Upper lobe of right lung (tissue), 1 donor: Measurements from ENCODE around the gene NOTCH2. TPM values are rescaled to one million over a fixed set of nuclear protein-coding genes. Genes with fewer than 3 reads are reported as not detected.

Source experiments
- ATAC-seq: fragments of 200-7000 bp; cut with Tn5 transposase; one replicate; pipeline ENCODE4 v1.9.1; 2020; ENCODE audit warnings: mild to moderate bottlenecking, moderate library complexity
- DNase-seq: peaks from one replicate; pipeline ENCODE4 v3.0.0-alpha.2; 2020
- H3K27ac ChIP-seq: fragments of 200-600 bp; one replicate; pipeline ENCODE4 v1.8.0; 2022
- H3K27me3 ChIP-seq: fragments of 200-600 bp; one replicate; pipeline ENCODE4 v1.8.0; 2022; ENCODE audit warnings: mild to moderate bottlenecking
- H3K36me3 ChIP-seq: fragments of 200-600 bp; one replicate; pipeline ENCODE4 v1.8.0; 2022
- H3K4me1 ChIP-seq: fragments of 200-600 bp; one replicate; pipeline ENCODE4 v1.8.0; 2022
- H3K4me3 ChIP-seq: fragments of 200-600 bp; one replicate; pipeline ENCODE4 v1.8.0; 2022; ENCODE audit warnings: mild to moderate bottlenecking
- H3K9me3 ChIP-seq: fragments of 200-600 bp; one replicate; pipeline ENCODE4 v1.8.0; 2022
- intact Hi-C: fragments of 100-400 bp; cut with DNase I; formaldehyde crosslinking; loops from one replicate; pipeline ENCODE4 v1.11.0; 2022
- total RNA-seq: library from RNA; stranded (reverse); fragmentation: NEBNext Ultra II Directional; extraction: Animal tissue kit (Norgen Biotek cat#: 25700); gene quantifications from one replicate; pipeline ENCODE4 v1.2.1, GENCODE V29; 2021
- TF ChIP-seq, protein P1 (sequence below): fragments of 200-600 bp; IDR thresholded peaks from one replicate; pipeline ENCODE4 v1.8.0; 2022; ENCODE audit warnings: antibody characterized with exemption
- donor health status: DM: no; HTN: yes; CAD: no; lungs with severe emphysema.

Gene NOTCH2
- total RNA-seq, 1 donor from 2014 or later: 97.3 TPM

GRCh38 chr1:119870917-119871596 lies 198.4 kb downstream of the NOTCH2 start:
- TF ChIP-seq, protein P1, sequence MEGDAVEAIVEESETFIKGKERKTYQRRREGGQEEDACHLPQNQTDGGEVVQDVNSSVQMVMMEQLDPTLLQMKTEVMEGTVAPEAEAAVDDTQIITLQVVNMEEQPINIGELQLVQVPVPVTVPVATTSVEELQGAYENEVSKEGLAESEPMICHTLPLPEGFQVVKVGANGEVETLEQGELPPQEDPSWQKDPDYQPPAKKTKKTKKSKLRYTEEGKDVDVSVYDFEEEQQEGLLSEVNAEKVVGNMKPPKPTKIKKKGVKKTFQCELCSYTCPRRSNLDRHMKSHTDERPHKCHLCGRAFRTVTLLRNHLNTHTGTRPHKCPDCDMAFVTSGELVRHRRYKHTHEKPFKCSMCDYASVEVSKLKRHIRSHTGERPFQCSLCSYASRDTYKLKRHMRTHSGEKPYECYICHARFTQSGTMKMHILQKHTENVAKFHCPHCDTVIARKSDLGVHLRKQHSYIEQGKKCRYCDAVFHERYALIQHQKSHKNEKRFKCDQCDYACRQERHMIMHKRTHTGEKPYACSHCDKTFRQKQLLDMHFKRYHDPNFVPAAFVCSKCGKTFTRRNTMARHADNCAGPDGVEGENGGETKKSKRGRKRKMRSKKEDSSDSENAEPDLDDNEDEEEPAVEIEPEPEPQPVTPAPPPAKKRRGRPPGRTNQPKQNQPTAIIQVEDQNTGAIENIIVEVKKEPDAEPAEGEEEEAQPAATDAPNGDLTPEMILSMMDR: peak; percentile 89
- Histone ChIP-seq H3K9me3 (no peaks in the 10 kb centered on the region), H3K4me1 (peaks cover 7% of the 10 kb centered on the region), H3K4me3 (peak overlapping the region; percentile 25), H3K27ac (no peak overlapping the region), H3K27me3 (no peaks in the 10 kb centered on the region), H3K36me3 (no peaks in the 10 kb centered on the region)
- intact Hi-C loops: no loop called here
- peak; percentile 85 for DNase-seq
- peak; percentile 96 for ATAC-seq

DNA sequence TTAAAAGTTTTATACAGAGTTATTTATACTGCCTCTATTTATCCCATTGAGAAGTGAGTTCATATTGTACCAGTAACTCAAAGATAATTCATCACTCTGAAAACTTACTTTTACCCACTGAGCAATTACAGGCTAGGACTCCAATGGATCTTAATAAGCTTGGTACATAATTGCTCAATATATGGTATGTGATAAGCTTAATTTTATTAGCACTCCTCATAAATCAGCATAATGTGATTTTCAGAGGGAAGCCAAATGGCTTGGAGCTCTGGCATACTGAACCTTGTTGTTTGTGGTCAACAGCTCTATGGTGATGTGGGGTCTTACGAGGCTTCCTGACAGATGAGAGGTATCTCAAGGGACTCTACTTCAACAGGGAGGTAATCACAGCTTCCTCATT lies 199.5 kb downstream of the NOTCH2 start:
- intact Hi-C loops: no loop called here
- Histone ChIP-seq H3K9me3 (no peaks in the 10 kb centered on the region), H3K4me1 (peaks cover 7% of the 10 kb centered on the region), H3K27me3 (no peaks in the 10 kb centered on the region), H3K4me3 (no peak overlapping the region), H3K36me3 (no peaks in the 10 kb centered on the region), H3K27ac (no peak overlapping the region)
- no peak for DNase-seq
- TF ChIP-seq, protein P1: no peak
- no peak for ATAC-seq

GRCh38 chr1:119868176-119868575 lies 201.3 kb downstream of the NOTCH2 start:
- H3K9me3 ChIP-seq: no peaks in the 10 kb centered on the region
- peaks cover under 1% of the 10 kb centered on the region for H3K4me1 ChIP-seq
- DNase-seq: no peak
- H3K36me3 ChIP-seq: no peaks in the 10 kb centered on the region
- no peaks in the 10 kb centered on the region for H3K27me3 ChIP-seq
- H3K4me3 ChIP-seq: no peak overlapping the region
- TF ChIP-seq, protein P1: no peak
- no peak for ATAC-seq
- intact Hi-C loops: no loop called here
- H3K27ac ChIP-seq: no peak overlapping the region

DNA sequence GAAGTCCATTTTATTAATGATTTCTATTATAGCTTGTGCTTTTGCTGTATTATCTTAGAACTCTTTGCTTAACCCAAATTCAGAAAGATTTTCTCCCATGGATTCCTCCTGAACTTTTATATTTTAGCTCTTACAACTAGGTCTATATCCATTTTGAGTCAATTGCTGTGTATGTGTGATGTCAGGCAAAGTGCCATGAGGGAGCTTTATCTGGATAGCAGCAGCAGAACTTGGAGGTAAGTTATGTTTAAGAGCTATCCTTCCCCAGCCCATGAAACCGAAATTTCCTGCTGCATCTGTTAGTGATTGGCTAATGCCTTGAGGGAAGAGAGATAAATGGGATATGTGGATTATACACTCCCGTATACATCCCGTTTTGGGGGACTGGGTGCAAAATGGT lies 203.0 kb downstream of the NOTCH2 start:
- TF ChIP-seq, protein P1: no peak
- no peak overlapping the region for H3K4me3 ChIP-seq
- intact Hi-C loops: no loop called here
- no peak for ATAC-seq
- no peaks in the 10 kb centered on the region for H3K4me1 ChIP-seq
- H3K27ac ChIP-seq: no peak overlapping the region
- H3K36me3 ChIP-seq: no peaks in the 10 kb centered on the region
- H3K27me3 ChIP-seq: no peaks in the 10 kb centered on the region
- no peaks in the 10 kb centered on the region for H3K9me3 ChIP-seq
- no peak for DNase-seq

DNA sequence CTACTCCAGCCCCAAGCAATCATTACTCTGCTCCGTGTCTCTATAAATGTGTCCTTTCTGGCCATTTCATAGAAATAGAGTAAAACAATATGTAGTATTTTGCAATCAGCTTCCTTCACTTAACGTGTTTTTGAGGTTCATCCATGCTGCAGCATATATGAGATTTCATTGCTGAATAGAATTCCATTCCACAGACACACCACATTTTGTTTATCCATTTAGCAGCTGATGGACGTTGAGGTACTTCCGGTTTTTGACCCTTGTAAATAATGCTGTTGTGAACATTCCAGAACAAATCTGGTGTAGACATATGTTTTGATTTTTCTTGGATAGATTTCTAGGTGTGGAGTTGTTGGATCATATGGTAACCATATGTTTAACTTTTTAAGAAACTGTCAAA lies 203.8 kb downstream of the NOTCH2 start:
- Histone ChIP-seq H3K4me3 (no peak overlapping the region), H3K9me3 (no peaks in the 10 kb centered on the region), H3K4me1 (no peaks in the 10 kb centered on the region), H3K27ac (no peak overlapping the region), H3K36me3 (no peaks in the 10 kb centered on the region), H3K27me3 (no peaks in the 10 kb centered on the region)
- ATAC-seq (no peak), DNase-seq (no peak)
- intact Hi-C loops: no loop called here
- TF ChIP-seq, protein P1: no peak

DNA sequence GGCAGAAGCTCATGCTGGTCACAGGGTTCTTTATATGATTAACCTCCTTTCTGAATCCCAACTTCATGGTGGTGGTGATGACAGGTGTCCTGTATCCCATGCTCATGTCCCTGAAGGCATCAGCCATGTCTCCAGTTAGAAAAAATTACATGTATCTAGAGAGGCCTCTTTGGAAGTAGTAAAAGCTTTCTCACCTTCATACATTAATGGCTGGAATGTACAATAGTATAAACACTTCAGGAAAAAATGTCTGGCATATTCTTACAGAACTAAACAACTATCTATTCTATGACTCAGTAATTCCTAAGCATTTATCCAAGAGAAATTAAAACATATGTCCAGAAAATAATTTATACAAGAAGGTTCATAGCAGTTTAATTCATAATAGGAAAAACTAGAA lies 207.2 kb downstream of the NOTCH2 start:
- Histone ChIP-seq H3K9me3 (no peaks in the 10 kb centered on the region), H3K36me3 (no peaks in the 10 kb centered on the region), H3K27me3 (no peaks in the 10 kb centered on the region), H3K27ac (no peak overlapping the region), H3K4me1 (no peaks in the 10 kb centered on the region), H3K4me3 (no peak overlapping the region)
- DNase-seq (no peak), ATAC-seq (no peak)
- TF ChIP-seq, protein P1: no peak
- intact Hi-C loops: no loop called here
